GM18870 (cell line): ENCODE measurements around the gene S100A4.
"Not testable (repeated sequence)": the region's sequence is repeated elsewhere in the genome, so short reads cannot be mapped to it uniquely, and the experiment has no call there.

Experiments
- ATAC-seq: cut with Tn5 transposase; IDR thresholded peaks from one replicate; pipeline ENCODE4 v1.9.1; 2021; ENCODE audit warnings: moderate library complexity; ENCODE audit not compliant: unreplicated experiment

The S100A4 gene

DNA sequence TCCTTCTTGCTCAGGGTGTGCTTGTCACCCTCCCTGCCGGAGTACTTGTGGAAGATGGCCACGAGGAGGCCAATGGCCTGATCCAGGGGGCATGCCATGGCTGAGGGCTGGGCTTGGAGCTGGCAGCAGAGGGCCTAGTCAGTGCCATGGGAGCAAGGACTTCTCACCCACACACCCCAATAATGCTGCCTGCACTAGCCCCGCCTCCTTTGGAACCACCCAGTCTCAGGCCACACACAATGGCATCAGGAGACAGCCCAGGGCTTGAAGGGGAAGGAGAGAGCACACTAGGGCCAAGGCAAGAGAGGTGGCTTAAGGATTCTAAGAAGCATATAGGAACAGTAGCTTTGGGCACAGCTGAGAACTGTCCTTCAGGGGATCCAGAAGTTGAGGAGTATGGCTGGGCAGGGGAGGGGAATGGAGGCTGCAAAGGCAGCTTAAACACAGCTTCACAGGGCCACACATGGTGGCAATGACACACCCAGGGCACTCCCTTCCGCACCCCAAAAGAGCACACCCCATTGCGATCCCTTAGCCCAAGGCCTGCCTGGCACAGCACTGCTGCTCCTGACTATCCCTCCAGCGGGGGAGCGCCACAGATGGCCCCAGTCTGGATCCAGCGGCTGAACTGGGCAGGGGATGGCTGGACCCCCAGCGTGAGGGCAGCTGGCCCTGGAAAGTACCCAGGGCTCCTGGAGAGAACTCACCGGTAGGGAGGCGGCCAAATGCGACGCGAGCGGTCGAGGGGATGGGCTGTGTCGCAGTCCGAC, 10.2 kb downstream of the S100A4 start, which contains the start of gene S100A6:
Gene S100A6, minus strand, starts transcription at position 750 of the 770 bp plus-strand sequence. Its CDS starts 652 bp downstream, at position 98.
- ATAC-seq = no peak

DNA sequence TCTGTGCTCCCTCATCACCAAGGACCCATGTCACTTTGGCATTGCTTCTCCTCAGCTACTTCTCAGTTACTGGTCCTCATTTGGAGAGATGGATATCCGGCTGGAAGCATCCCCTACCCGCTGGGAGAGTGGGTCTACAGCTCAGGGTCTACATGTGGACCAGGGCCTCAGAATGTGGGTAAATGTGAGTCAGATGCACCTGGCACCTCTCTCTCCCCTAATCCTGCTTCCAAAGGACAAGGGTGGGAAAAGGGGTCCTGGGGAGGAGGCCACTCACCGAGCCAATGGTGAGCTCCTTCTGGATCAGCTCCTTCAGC, 10.7 kb downstream of the S100A4 start:
- ATAC-seq = no peak

DNA sequence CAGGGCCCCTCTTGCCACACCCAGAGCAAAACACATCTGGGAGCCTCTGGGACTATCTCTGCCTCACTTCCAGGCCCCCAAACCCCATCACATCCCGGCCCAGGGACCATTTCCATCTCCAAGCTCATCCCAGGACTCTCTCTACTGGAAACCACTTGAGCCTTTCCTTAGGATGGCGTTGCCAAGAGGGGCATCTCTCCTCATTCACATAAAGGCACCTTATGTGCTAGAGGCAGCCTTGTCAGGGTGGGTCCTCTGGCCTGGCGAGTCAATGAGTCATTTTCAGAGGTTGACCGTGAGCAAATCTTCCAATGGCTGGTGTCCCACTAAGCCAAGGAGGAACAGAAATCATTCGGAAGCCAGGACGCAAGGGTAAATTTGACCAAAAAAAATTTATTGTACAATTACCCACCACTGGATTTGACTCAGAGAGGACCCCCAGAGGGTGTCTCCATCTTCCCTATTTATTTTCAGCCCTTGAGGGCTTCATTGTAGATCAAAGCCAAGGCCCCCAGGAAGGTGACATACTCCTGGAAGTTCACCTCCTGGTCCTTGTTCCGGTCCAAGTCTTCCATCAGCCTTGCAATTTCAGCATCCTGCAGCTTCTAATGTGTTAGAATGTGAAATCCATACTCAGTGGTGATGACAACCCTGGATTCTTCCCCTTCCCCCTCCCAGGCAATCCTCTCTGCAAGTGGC, 11.2 kb downstream of the S100A4 start:
- ATAC-seq = no peak

DNA sequence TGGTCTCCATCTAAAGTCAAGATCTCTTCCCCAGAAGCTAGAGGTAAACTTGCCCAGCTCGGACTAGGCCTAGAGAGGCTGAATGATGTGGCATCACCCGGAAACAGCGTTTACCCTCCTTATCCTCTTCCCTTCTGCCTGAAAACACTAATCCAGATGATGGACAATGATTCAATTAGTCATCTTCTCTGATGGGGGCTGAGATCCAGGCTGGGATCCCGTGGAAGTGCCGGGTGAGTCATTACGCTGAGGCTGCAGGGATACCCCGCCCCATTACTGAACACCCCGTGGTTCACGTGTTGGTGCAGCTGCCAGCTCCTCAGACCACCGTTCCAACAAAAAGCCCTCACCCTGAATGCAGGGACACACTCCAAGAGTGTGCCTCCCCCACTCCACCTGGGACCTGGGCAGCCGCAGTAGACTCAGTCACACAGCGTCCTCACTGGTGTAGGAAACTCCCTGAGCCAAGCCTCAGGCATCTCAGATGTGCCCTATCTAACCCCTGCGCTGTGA, 11.9 kb downstream of the S100A4 start:
- no peak for ATAC-seq

DNA sequence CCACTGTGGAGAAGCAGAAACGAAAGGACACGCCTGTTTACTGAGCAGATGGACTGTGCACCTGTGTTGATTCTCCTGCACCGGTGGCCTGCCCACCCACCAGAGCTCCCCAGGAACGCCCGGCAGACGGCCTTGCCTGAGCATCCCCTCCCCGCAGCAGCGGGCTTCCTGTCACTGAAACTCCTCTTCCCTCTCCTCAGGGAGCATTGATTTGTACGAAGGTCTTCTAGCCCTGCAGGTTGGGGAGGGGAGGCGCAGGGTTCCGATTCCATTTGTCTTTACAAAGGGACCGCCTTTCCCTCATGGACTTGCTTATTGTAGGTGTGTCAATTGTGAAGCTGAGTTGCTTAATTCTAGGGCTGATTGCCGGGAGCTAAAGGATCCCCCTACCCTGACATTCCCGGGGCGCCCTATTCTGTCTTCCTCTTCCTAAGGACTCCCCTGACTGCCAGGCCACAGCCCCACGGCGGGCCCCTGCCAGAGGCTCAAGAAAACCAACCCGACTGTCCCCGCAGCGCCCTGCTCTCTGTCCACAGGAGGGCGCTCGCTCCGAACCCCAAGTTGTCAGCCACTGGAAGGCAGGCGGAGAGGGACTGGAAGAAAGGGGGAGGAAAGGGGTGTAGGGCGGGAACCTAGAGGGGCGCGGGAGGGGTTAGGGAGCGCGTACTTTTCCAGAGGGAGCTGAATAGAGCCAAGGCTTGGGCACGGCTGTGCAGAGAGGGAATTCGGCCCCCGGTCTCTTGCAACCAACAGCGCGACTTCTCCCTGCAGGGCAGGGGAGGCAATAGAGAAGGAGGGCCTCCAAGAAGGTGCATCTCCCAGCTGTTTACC, 12.6 kb downstream of the S100A4 start:
- ATAC-seq = no peak

DNA sequence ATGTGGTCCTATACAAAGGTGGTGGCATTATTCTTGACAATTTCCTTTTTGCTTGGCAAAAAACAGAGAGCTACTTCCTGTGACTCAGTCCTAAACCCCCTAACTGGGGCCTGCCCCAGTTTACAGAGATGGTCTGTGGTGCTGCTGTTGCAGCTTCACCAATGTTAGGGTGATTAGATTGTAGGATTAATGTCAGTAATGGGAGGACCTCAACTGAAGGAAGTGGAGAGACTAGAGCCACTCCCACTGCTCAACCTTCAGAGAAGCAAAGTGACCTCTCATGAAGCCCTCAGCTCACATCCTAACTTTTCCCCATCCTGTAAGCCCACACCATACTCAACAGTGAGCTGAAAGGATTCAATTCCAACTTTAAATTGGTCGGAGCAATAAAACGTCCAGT, 13.4 kb downstream of the S100A4 start:
- no peak for ATAC-seq

DNA sequence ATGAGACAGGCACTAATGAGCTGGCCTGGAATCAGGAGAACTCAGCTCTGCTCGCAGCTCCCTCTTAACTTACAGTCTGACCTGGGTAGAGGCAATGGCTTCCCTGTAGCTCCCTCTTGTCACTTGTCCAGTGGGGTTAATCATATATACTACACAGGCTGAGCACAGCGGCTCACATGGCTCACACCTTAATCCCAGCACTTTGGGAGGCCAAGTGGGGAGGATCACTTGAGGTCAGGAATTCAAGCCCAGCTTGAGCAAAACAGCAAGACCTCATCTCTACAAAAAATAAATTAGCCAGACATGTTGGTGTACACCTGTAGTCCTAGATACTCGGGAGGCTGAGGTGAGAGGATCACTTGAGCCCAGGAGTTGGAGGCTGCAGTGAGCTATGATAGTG, 14.0 kb downstream of the S100A4 start:
- no peak for ATAC-seq

DNA sequence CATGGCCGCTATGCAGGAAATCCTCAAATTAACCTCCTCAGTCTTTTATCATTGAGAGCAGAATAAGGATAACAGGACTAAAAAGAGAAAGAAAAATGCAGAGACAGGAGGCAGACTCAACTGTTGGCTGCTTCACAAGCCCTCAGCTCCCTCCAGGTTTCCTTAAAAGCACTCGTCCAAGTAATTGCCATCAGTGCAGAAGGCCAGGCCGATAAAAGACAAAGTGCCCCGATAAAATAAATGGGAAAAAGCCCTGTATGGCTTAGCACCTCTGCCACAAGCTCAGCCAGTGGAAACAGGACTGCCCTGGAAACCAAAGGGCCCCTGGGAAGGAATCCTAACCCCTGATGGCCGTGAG, 17.9 kb downstream of the S100A4 start:
- ATAC-seq = no peak

DNA sequence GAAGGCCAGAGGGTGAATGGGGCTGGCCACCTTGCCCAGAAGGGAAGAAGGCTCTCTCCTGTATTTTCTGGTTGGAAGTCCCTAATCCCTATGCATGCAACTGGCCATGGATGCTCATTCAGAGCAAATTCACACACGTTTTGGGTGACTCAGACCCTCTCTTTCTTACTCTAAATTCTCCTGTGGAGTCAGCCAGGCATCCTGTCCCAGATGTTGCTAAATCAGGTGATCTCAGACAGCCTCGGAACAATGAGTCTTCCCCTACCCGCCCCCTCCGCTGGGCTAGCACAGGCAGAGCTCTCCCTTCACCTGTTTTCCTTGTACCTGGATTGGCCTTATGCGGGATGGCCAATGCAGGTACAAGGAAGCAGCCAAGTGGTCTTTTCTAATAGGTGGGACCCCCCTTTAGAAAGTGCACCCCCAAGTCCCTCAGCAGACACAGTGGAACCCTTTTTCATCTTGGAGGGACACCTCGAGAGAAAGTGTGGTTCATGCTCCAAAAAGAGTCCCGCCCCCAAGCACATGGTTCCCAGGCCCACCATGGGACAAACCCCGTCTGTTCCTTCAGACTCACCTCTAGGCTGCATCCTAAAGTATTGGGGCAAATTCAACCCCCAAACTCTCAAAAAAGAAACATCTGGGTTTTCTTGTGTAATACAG, 18.5 kb downstream of the S100A4 start:
- ATAC-seq = no peak

DNA sequence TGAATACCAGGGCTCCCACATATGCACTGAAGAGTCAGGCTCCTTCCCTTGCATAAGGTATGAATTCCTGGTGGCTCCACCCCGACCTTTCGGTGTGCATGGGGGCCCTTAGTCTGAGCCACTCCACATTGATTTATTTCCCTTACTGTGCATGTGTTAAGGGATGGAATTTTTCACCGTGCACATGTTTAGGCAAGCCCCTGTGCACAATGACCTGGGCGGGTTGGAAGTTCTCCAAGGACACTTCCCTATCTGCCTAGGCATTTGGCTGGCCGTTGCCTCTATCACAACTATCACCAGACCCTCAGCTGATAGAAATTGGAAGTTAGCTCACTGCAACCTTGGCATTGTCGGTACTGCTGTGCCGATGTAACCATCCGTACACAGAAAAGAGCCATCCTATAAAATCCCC, 19.5 kb downstream of the S100A4 start:
- no peak for ATAC-seq

DNA sequence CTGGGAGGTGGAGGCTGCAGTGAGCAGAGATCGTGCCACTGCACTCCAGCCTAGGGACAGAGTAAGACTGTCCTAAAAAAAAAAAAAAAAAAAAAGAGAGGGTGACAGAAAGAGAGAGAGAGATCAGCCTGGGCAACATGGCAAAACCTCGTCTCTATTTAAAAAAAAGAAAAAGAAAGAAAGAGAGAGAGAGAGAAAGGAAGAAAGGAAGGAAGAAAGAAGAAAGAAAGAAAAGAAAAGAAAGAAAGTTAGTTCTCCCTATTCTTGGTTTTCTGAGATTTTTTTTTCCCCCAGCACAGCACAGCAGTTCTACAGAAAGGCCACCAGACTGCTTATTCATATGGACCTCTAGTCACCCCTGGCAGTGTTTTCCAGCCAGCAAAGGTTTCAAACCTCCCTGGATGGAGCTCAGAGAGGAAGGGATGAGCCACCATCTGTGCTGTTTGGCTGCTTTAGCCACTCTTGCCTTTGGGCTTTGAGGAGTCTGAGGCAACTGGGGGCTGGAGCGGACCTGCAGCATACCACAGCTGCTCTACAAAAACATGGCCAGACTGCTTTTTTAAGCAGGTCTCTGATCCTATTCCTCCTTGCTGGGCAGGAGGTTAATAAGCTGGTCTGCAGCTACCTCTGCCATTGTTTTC, 20.4 kb downstream of the S100A4 start:
- no peak for ATAC-seq

DNA sequence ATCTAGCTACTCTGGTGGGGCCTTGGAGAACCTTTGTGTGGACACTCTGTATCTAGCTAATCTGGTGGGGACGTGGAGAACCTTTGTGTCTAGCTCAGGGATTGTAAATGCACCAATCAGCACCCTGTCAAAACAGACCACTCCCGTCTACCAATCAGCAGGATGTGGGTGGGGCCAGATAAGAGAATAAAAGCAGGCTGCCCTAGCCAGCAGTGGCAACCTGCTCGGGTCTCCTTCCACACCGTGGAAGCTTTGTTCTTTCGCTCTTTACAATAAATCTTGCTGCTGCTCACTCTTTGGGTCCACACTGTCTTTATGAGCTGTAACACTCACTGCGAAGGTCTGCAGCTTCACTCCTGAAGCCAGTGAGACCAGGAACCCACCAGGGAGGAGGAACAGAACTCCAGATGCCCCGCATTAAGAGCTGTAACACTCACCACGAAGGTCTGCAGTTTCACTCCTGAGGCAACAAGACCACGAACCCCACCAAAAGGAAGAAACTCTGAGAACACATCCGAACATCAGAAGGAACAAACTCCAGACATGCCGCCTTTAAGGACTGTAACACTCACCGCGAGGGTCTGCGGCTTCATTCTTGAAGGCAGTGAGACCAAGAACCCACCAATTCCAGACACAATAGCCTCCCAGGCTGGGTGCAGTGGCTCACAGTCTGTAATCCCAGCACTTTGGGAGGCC, 23.1 kb downstream of the S100A4 start:
- ATAC-seq = not testable (repeated sequence)

DNA sequence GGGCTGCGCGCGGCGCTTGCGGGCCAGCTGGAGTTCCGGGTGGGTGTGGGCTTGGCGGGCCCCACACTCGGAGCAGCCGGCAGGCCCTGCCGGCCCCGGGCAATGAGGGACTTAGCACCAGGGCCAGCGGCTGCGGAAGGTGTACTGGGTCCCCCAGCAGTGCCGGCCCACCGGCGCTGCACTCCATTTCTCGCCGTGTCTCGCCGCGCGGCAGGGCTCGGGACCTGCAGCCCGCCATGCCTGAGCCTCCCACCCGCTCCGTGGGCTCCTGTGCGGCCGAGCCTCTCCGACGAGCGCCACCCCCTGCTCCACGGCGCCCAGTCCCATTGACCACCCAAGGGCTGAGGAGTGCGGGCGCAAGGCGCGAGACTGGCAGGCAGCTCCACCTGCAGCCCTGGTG, 23.8 kb downstream of the S100A4 start:
- ATAC-seq = not testable (repeated sequence)

DNA sequence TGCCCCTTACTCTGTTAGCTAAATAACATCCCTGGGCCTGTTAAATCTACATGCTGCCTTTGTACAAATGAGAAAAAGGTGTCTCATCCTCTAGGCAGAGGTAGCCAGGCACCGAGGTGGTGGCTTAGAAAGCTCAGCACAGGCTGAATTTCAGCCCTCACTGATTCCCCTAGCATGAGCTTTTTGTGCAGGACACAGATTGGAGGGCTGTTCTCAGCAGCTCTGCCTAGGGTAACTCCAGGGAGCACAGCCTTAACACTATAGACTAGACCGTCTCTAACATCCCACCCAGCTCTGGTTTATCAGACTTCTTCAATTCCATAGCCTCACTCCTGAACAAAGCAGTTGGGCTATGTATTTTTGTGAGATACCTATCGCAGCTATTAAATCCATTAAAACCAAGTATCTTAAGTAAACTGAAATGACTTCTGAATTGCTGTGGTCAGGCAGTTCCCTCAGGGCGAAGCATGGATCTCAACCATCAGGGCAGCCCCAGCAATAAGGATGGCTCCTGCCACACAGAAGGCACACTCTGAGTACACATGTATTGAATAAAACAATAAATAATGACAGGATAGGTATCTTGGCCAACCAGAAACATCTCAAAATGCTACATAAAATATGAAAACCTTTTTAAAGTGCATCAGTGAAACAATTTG, 24.7 kb downstream of the S100A4 start:
- no peak for ATAC-seq

DNA sequence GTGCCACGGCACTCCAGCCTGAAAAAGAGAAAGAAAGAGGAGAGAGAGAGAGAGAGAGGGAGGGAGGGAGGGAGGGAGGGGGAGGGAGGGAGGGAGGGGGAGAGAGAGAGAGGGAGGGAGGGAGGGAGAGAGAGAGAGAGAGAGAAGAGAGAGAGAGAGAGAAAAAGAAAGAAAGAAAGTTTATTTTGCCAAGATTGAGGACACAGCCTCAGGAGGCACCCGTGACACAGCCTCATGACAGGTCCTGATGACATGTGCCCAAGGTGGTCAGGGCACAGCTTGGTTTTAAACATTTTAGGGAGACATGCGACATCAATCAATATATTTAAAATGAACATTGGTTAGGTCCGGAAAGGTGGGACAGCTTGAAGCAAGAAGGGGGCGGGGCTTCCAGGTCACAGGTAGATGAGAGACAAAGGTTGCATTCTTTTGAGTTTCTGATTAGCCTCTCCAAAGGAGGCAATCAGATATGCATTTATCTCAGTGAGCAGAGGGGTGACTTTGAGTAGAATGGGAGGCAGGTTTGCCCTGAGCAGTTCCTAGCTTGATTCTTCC, 25.4 kb downstream of the S100A4 start:
- ATAC-seq = not testable (repeated sequence)

DNA sequence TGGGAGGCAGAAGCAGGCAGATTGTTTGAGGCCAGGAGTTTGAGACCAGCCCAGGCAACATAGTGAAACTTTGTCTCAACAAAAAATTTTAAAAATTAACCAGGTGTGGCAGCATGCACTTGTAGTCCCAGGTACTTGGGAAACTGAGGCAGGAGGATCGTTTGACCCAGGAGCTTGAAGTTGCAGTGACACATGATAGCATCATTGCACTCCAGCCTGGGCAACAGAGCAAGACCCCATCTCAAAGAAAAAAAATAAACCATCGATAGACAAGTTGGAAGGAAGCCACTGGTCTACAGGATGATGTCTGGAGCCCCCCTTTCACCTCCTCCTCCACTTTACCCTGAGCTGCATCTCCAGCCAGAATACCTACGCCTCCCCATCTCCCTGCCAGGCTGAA, 26.4 kb downstream of the S100A4 start:
- no peak for ATAC-seq

DNA sequence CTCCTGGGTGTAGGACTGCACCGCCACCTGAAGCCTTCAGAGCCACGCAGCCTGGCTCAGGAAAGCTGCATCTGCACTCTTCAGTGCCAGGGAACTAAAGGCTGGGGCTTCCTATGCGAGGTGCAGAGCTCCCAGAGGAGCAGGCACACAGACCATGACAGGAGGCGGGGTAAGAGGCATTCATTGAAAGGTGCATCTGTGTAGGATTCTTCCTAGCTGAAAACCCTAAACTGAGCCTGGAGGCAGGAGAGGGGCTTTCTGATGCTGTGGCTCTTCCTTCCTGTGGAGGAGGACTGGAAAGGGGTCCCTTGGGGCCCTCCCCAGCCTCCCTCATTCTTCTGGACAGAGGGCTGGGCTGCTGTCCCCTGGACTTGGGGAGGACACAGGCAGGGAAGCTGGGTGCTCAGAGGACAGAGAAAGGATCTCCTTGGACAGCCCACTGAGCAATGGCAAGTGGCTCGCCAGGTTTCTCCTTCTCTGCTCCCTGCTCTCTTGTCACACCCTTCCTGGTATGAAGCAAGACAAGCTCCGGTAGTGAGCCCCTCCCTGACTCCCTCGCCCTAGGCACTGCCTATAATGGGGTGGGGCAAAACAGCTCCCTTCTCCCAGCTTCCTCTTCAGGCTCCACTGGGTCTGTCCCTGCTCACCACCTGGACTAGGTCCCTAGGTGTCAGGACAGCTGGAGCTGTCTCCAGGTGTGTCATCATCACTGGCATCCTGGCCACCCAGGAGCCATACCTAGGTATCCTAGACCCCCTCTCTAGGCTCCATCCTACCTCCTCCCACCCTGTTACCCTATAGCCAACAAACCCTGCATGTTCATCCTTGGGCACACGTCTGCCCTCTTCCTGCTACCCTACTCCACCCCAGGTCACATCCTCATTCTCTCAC, 29.9 kb downstream of the S100A4 start:
- ATAC-seq = no peak

DNA sequence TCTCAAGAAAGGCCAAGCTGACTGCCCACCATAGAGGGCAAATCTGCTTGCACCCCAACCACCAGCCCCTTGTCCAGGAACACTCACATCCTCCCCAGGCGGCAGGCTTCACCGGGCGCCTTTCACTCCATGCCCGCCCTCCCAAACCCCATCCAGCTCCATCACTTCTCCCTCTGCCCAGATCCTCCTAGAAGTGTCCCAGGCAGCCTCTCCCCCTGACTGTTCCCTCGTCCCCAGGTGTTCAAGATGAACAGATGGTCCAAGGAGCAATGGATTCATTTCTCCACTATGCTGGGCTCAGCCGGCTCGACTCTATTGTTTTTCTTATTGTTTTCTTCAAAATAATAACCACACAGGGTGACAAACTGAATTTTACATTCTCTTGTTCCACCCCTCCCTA, 31.9 kb downstream of the S100A4 start:
- ATAC-seq = no peak
